Pancreas (tissue), 10 donors: ENCODE data around the gene SGCA. TPM values are rescaled to one million over a fixed set of nuclear protein-coding genes. Genes with fewer than 3 reads are reported as not detected.

ENCODE experiments used
- ATAC-seq, 4 donors: fragments of 200-7000 bp; cut with Tn5 transposase; one replicate each; pipeline versions ENCODE4 v1.8.0 to v1.9.1; 2020; ENCODE audit warnings: mild to moderate bottlenecking in 4 of 4, moderate library complexity in 4 of 4
- DNase-seq, 6 donors: peaks; one replicate each; pipeline ENCODE4 v3.0.0-alpha.2; 2020
- FAIRE-seq: peaks from 2 replicates; lab custom pipeline; 2012; peaks lifted over from hg19 to GRCh38; lab: Jason Lieb, UNC
- H3K27ac ChIP-seq, 4 donors: fragments of 200-600 bp; sonication (generic); 1 replicate in 3 of 4; 2 replicates in 1 of 4; pipeline versions ENCODE4 v1.5.0 to v1.8.0; 2020
- H3K27me3 ChIP-seq, 4 donors: fragments of 200-600 bp; one replicate each; pipeline ENCODE4 v1.8.0; 2021
- H3K36me3 ChIP-seq, 3 donors: fragments of 200-600 bp; sonication (generic) in 1 of 3; one replicate each; pipeline versions ENCODE4 v1.5.0 to v1.8.0; 2020 to 2021
- H3K4me1 ChIP-seq, 3 donors: fragments of 200-600 bp; one replicate each; pipeline ENCODE4 v1.8.0; 2021
- H3K4me3 ChIP-seq, 4 donors: fragments of 200-600 bp; sonication (generic) in 2 of 4; one replicate each; pipeline versions ENCODE4 v1.5.0 to v1.8.0; 2020 to 2021
- H3K9me3 ChIP-seq, 4 donors: fragments of 200-600 bp; one replicate each; pipeline ENCODE4 v1.8.0; 2021
- WGBS, 2 donors: extraction: QIAGEN DNeasy Blood & Tissue Kit; methylation state at CpG; one replicate each; pipeline ENCODE4 v1.1.7; 2013; 5-methylcytosine and 5-hydroxymethylcytosine counted together
- intact Hi-C, 3 donors: fragments of 100-400 bp; cut with DNase I; formaldehyde crosslinking; loops; one replicate each; pipeline versions ENCODE4 v1.11.1 to v1.14.2; 2022
- polyA plus RNA-seq, 2 donors: library from polyadenylated mRNA; stranded (reverse); fragments of 200-250 nt; gene quantifications; one replicate each; pipeline ENCODE4 v1.2.3, GENCODE V29; 2013
- total RNA-seq, 6 donors: library from RNA; stranded (reverse); fragmentation: NEBNext Ultra II Directional in 4 of 6; extraction: Animal tissue kit (Norgen Biotek cat#: 25700) in 4 of 6; gene quantifications; one replicate each; pipeline versions ENCODE4 v1.2.1 to v1.2.4, GENCODE V29; 2021 to 2023
- TF ChIP-seq, protein P1 (sequence below), 4 donors: fragments of 200-600 bp; sonication (generic) in 3 of 4; IDR thresholded peaks; one replicate each; pipeline versions ENCODE4 v1.5.0 to v1.8.0; 2021; ENCODE audit warnings: antibody characterized with exemption in 4 of 4
- donor health status: healthy with polysubstance abuse.
- donor health status: DM: no; HTN: no; CAD: no; lungs with moderate emphysema.
- donor health status: DM: no; HTN: no; CAD: no.
- donor health status: control.
- donor health status: control.
- donor health status: Bipolar disorder and iron deficiency.
- donor health status: DM: yes; HTN: yes; CAD: no.
- donor health status: DM: no; HTN: no; CAD: no.
- donor health status: DM: no; HTN: no; CAD: no.
- donor health status: DM: yes; HTN: yes; CAD: no.

Gene SGCA
- total and polyA plus RNA-seq, 8 donors = 0.31 to 3.0 (median 1.1) TPM; not detected in 3

DNA sequence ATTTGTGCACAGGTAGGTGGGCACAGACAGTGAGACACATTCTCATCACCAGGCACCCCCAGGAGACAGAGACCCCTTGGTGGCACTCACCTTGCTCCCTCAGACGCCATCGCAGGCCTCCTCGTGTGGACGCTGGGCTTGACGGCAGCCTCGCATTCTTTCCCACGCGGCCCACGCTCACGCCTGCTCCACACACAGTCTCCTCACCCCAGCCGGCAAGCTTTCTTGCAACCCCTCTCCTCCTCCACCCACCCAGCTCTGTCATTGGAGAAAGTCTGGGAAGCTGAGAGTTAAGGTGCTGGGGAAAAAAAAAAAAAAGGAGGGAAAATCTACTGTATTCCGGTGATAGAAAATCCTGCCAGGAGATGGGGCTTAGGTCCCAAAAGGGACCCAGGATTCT, 14.8 kb downstream of the SGCA start:
- no peak for FAIRE-seq
- no peak for ATAC-seq
- DNase-seq = peak in 2 of 6 donors; percentile 12 to 44
- Histone ChIP-seq H3K4me3 (no peak overlapping the region), H3K36me3 (no peaks in the 10 kb centered on the region), H3K27me3 (no peaks in the 10 kb centered on the region), H3K4me1 (peaks cover 0 to 11% (median 5%) of the 10 kb centered on the region in 3 donors), H3K9me3 (no peaks in the 10 kb centered on the region), H3K27ac (no peak overlapping the region)
- WGBS, 2 donors = 78 to 90% methylated on average over 12 of the region's 12 CpGs
- TF ChIP-seq, protein P1, sequence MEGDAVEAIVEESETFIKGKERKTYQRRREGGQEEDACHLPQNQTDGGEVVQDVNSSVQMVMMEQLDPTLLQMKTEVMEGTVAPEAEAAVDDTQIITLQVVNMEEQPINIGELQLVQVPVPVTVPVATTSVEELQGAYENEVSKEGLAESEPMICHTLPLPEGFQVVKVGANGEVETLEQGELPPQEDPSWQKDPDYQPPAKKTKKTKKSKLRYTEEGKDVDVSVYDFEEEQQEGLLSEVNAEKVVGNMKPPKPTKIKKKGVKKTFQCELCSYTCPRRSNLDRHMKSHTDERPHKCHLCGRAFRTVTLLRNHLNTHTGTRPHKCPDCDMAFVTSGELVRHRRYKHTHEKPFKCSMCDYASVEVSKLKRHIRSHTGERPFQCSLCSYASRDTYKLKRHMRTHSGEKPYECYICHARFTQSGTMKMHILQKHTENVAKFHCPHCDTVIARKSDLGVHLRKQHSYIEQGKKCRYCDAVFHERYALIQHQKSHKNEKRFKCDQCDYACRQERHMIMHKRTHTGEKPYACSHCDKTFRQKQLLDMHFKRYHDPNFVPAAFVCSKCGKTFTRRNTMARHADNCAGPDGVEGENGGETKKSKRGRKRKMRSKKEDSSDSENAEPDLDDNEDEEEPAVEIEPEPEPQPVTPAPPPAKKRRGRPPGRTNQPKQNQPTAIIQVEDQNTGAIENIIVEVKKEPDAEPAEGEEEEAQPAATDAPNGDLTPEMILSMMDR (IDR thresholded peaks at IDR 0.05) = no peak
- intact Hi-C loops = no loop called here

DNA sequence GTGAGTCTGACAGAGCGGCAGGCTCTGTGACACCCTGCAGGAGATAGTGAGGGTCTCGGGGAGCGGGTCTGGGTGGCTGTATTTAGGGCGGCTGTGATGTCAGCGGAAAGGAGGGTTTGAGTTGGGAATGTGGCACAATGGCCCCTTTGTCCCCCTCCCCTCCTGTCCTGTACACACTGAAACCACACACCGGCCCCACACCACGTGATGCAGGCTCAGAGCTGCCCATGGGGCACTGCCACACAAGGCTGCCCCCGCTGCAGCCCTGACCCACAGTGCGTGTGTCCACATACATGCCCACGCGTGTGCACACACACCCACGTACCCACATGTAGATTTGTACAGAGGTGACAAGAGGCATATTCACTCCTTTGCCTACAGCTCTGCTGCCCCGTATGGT, 15.3 kb downstream of the SGCA start:
- H3K4me3 ChIP-seq = no peak overlapping the region
- H3K27me3 ChIP-seq = no peaks in the 10 kb centered on the region
- intact Hi-C loops = no loop called here
- no peaks in the 10 kb centered on the region for H3K36me3 ChIP-seq
- FAIRE-seq = no peak
- 81 to 85% methylated on average over 13 of the region's 13 CpGs for WGBS, 2 donors
- H3K4me1 ChIP-seq = peaks cover 0 to 6% (median 5%) of the 10 kb centered on the region in 3 donors
- peak in 2 of 6 donors; percentile 22 to 47 for DNase-seq
- TF ChIP-seq, protein P1 (IDR thresholded peaks at IDR 0.05) = no peak
- H3K27ac ChIP-seq = no peak overlapping the region
- no peak for ATAC-seq
- no peaks in the 10 kb centered on the region for H3K9me3 ChIP-seq

DNA sequence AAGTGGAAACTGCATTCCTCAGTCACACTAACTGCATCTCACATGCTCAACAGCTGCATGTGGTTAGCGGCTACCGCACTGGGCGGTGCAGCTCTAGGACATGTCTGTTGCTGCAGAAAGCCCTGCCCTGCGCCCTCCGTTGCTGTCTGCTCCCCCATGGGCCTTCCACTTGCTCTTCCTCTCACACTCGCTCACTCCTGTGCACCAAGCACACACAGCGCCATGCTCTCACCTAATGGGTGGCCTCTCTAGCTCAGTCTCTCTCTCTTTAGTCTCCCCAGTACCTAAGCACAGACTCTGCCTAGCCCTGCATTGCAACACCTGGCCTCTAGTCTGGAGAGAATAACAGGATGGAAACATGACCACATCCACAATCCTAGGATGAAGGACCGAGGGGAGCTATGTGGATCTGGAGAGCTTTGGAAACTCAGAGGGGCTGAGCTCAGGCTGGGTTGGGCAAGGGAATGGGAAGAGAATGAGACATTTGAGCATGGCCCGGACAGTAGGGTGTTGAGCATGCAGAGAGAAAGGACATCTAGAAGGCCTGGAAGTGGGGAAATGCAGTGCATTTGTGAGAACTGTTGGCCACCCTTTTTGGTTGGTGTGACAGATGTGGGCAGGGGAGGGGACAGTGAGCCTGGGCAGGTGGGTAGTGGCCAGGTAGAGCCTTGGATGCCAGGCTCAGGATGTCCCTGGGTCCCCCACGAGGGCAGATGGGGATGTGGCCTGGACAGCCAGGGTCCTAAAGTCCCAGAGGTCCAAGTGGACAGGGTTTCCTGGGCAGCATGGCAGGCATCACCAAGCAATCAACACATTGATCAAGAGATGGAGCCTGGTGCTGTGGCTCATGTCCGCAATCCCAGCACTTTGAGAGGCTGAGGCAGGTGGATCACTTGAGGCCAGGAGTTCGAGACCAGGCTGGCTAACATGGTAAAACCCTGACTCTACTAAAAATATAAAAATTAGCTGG, 16.1 kb downstream of the SGCA start:
- Histone ChIP-seq H3K4me3 (no peak overlapping the region), H3K27me3 (no peaks in the 10 kb centered on the region), H3K36me3 (no peaks in the 10 kb centered on the region), H3K4me1 (peaks cover 0 to 6% (median 5%) of the 10 kb centered on the region in 3 donors), H3K27ac (no peak overlapping the region), H3K9me3 (no peaks in the 10 kb centered on the region)
- WGBS, 2 donors = 75 to 82% methylated on average over 12 of the region's 12 CpGs
- FAIRE-seq (no peak), DNase-seq (peak in 2 of 6 donors; percentile 14 to 26), ATAC-seq (no peak)
- intact Hi-C loops = no loop called here
- TF ChIP-seq, protein P1 (IDR thresholded peaks at IDR 0.05) = no peak

DNA sequence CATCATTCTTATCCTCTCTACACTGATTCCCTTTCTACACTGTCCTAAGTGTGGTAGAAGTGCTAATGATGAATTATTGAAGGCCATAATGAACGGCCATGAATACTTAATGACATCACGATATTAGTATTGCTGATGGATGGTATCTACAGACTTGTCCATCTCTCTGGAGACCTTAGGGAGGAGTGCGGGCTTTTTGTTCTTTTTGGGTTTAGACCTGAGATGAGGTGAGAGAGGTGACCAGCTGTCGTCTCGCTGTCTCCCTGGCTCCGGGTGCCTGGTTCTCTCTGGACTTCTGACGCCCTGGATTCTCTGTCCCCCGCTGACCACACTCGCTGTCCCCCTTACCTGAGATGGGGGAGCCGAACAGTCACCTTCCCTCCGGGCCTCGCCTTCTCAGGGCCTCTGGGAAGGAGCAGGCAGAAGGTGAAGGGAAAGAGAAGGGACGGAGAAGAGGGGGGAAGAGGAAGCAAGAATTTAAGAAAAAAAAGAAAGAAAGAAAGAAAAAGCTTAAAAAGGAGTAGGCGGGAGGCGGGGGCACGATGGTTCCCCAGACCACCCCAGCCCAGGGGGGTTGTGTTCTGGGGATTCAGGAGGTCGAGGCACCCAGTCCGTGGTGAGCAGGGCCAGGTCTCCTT, 17.1 kb downstream of the SGCA start:
- WGBS, 2 donors = 70% methylated on average over 18 of the region's 18 CpGs
- no peak overlapping the region for H3K4me3 ChIP-seq
- TF ChIP-seq, protein P1 (IDR thresholded peaks at IDR 0.05) = no peak
- intact Hi-C loops = no loop called here
- H3K27me3 ChIP-seq = no peaks in the 10 kb centered on the region
- ATAC-seq (no peak), DNase-seq (peak in 2 of 6 donors; percentile 4 to 22), FAIRE-seq (no peak)
- H3K9me3 ChIP-seq = no peaks in the 10 kb centered on the region
- H3K4me1 ChIP-seq = peaks cover 0 to 3% (median under 1%) of the 10 kb centered on the region in 3 donors
- no peaks in the 10 kb centered on the region for H3K36me3 ChIP-seq
- no peak overlapping the region for H3K27ac ChIP-seq
